Anterior cingulate cortex (tissue), 58 donors: Measurements from ENCODE around the gene ELOVL2.

Experiments used
- DNase-seq, 58 donors: peaks; one replicate each; lab custom pipeline; 2025; lab: John Stamatoyannopoulos, UW

ELOVL2 gene

DNA sequence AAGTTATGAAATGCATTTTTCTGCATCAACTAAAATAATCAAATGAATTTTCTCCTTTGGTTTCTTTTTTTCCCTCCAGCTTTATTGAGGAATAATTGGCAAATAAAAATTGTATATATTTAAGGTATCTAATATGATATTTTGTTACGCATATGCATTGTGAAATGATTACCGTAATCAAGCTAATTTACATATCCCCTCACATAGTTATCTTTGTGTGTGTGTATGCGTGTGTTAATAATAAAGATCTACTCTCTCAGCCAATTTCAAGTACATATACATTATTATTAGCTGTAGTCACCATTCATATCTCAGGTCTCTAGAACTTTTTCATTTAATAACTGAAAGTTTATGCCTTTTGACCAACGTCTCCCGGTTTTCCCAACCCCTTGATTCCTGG lies 96.1 kb downstream of the ELOVL2 start:
- no peak for DNase-seq

DNA sequence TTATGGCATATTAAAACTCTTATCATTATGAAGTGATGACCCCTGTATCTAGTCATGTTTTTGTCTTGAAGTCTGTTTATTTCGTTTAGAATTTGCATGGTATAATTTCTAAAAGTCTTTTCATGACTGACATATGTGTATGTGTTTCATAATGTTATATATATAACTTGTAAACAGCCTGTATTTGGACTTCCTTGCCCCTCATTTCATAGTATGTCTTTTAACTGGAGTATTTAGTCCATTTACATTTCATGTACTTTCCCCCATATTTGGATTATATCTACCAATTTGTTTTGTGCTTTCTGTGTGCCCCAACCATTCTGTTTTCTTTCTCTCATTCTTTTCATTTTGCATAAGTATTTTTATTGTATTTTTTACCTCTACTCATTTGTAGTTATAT lies 98.3 kb downstream of the ELOVL2 start:
- DNase-seq, result no peak

DNA sequence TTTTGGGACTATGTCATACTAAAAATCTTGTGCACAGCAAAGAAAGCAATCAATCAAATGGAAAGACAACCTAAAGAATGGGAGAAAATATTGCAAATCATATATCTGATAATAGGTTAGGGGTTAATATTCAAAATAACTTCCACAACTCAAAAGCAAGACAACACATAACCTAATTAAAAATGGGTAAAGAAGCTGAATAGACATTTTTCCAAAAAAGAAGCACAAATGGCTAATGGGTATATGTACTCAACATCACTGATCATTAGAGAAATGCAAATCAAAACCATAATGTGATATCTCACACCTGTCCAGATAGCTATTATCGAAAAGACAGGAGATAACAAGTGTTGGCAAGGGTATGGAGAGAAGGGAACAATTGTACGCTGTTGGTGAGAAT lies 104.3 kb downstream of the ELOVL2 start:
- no peak for DNase-seq

DNA sequence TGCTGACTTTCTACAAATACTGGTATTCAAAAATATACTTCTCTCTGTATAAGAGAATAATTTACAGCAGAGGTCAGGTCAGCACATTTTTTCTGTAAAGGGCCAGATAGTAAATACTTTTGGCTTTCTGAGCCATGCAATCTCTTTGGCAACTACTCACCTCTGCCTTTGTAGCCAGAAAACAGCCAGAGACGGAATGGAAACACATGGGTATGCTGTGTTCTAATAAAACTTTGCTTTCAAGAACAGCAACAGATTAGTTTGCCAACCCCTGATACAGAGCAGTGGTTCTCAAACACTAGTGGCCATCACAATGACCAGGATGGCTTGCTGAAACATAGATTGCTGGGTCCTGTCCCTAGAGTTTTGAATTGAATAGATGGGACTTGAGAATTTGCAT lies 111.0 kb downstream of the ELOVL2 start:
- DNase-seq, result no peak
